Bronchial epithelial cell (primary cell): ENCODE results near the gene ZBED1. TPM values are rescaled to one million over a fixed set of nuclear protein-coding genes. Genes with fewer than 3 reads are reported as not detected.
A peak's percentile ranks its signal among the peaks of the same experiment; 100 is the strongest.
"Not testable (repeated sequence)": the region's sequence is repeated elsewhere in the genome, so short reads cannot be mapped to it uniquely, and the experiment has no call there.

ENCODE experiments used
- DNase-seq: peaks from one replicate; pipeline ENCODE4 v3.0.0-alpha.2; 2010; ENCODE audit warnings: low read depth
- FAIRE-seq: peaks from 2 replicates; lab custom pipeline; 2011; peaks lifted over from hg19 to GRCh38; lab: Jason Lieb, UNC
- H3K27me3 ChIP-seq: 2 replicates; pipeline ENCODE4 v1.5.1; 2011; ENCODE audit warnings: low read length; ENCODE audit not compliant: control insufficient read depth, insufficient read depth
- H3K36me3 ChIP-seq: 2 replicates; pipeline ENCODE4 v1.5.1; 2011; ENCODE audit warnings: low read length; ENCODE audit not compliant: control insufficient read depth, insufficient read depth
- H3K4me3 ChIP-seq: 2 replicates; pipeline ENCODE4 v1.5.1; 2011; ENCODE audit warnings: mild to moderate bottlenecking, low read depth, low read length, control low read depth
- total RNA-seq: library from RNA; depleted of rRNA; stranded (reverse); fragments of >200 nt; gene quantifications from 2 replicates; pipeline ENCODE4 v1.2.1, GENCODE V29; 2014
- TF ChIP-seq, protein P1 (sequence below): IDR thresholded peaks from 2 replicates; pipeline ENCODE4 v1.5.1; 2011; ENCODE audit warnings: mild to moderate bottlenecking, moderate library complexity, low read length, control low read depth, inconsistent platforms; ENCODE audit not compliant: insufficient read depth, severe bottlenecking

Gene ZBED1
- total RNA-seq, 1 donor from 2014 or later = 11.6 TPM

DNA sequence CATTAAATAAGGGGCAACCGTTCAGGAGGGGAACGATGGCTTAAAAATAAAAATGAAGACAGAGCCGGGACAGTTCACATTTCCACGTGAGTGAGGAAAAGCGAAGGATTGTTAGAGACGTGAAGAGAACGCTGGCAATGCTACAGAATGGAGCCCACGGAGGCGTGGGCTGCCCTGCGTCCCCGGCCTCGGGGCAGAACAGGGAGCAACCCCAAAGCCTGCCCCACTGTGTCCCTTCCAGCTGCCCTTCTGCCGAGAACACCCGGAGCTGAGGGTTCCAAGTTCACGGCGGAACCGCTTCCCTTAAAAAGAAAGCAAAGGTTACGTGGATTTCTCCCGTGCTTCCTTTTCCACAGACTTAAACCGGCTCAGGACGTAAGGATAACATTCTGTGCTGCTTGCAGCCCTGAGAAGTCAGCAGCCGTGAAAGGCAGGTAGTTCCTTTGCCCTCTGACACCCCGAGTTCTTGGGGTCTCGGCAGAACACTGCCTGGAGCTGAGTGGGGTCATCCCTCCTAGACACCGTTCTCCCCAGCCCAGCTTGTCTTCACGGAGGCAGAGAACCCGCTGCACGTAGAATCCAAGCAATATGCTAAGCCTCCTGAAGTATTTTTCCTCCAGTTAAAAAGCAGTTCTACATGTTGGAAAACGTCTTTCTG, 14.2 kb downstream of the ZBED1 start:
- TF ChIP-seq, protein P1, sequence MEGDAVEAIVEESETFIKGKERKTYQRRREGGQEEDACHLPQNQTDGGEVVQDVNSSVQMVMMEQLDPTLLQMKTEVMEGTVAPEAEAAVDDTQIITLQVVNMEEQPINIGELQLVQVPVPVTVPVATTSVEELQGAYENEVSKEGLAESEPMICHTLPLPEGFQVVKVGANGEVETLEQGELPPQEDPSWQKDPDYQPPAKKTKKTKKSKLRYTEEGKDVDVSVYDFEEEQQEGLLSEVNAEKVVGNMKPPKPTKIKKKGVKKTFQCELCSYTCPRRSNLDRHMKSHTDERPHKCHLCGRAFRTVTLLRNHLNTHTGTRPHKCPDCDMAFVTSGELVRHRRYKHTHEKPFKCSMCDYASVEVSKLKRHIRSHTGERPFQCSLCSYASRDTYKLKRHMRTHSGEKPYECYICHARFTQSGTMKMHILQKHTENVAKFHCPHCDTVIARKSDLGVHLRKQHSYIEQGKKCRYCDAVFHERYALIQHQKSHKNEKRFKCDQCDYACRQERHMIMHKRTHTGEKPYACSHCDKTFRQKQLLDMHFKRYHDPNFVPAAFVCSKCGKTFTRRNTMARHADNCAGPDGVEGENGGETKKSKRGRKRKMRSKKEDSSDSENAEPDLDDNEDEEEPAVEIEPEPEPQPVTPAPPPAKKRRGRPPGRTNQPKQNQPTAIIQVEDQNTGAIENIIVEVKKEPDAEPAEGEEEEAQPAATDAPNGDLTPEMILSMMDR = no peak
- no peak overlapping the region for H3K4me3 ChIP-seq
- peaks cover 15% of the 10 kb centered on the region for H3K36me3 ChIP-seq
- no peaks in the 10 kb centered on the region for H3K27me3 ChIP-seq
- no peak for DNase-seq
- FAIRE-seq = no peak

DNA sequence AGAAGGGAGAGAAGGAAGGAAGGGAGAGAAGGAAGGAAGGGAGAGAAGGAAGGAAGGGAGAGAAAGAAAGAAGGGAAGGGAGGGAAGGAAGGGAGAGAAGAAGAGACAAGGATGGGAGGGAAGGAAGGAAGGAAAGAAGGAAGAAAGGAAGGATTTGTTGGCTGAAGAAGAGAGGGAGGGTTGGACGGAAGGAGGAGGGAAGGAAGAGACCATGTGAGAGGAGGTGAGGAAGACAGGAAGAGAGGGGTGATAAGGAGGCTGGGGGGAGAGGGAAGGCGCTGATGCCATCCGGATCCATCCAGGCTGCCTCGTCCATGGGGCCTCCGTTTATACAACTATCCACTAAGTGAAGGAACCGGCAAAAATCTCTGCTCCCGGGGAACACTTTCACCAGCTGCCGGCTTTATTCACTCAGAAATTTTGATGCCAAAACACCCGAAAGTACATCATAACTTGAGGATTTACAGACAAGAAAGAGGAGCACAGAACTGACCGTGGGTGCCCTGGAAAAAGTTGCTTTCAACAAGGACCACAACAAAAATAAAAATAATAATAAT, 14.9 kb downstream of the ZBED1 start:
- Histone ChIP-seq H3K36me3 (peaks cover 15% of the 10 kb centered on the region), H3K27me3 (no peaks in the 10 kb centered on the region), H3K4me3 (no peak overlapping the region)
- TF ChIP-seq, protein P1 = no peak
- FAIRE-seq (no peak), DNase-seq (no peak)

DNA sequence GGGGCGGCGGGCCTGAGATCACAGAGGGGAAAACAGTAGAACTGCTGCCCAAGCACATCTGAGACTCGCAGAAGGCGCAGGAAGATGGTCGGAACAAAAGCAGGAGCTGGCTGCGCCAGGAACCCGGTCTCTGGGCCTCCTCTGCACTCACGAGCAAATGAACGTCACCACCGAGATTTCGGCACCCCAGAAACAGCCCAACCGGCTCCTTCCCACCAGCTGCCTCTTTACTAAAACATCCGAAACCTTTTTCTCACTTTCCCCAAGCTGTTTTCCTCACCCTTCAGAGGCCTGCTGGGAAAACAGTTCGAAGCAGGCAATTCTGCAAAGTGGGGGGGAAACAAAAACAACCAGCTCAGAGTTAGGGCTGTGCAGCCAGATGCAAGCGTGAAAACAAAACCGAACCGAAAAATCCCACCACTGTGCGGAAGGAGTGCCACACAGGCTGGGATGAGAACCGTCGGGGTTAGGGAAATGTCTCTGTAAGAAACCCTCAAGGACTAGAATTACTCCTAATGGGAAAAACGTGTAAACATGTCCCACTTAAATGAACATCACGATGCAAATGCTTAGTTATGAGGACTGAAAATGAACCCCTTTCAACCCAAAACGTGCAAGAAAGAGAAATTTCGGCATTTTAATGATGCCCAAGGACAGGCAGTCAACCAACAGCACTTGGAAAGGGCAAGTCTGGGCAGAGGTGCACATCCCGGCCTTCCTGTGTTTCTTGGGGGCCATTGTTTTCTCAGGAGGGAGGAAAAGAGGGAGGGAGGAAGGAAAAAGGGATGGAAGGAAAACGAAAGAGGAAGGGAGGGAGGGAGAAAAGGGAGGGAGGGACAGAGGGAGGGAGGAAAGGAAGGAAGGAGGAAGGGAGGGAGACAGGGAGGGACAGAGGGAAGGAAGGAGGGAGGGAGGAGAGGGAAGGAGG, 15.8 kb downstream of the ZBED1 start:
- TF ChIP-seq, protein P1 = no peak
- peak; percentile 30 for DNase-seq
- FAIRE-seq = peak; percentile 7
- Histone ChIP-seq H3K4me3 (no peak overlapping the region), H3K27me3 (no peaks in the 10 kb centered on the region), H3K36me3 (peaks cover 10% of the 10 kb centered on the region)

DNA sequence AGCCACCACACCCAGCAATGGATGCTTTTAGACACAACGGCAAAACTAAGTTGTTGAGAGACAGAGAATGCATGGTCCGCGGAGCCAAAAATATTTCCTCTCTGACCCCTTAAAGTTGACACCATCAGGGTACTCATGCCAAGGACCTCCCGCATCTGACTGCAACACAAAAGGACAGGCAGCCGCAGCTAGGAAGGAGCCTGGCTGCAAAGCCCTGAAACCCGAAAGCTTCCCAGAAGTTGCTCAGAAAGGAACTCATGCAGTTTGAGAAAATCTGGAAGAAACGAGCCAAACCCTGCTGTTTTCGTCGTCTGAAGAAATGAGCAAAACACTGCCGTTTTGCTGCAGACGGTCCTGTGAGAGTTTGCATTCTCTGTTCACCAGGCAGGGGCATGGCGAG, 16.5 kb downstream of the ZBED1 start:
- Histone ChIP-seq H3K4me3 (no peak overlapping the region), H3K27me3 (no peaks in the 10 kb centered on the region), H3K36me3 (peaks cover 4% of the 10 kb centered on the region)
- FAIRE-seq (no peak), DNase-seq (no peak)
- TF ChIP-seq, protein P1 = no peak

DNA sequence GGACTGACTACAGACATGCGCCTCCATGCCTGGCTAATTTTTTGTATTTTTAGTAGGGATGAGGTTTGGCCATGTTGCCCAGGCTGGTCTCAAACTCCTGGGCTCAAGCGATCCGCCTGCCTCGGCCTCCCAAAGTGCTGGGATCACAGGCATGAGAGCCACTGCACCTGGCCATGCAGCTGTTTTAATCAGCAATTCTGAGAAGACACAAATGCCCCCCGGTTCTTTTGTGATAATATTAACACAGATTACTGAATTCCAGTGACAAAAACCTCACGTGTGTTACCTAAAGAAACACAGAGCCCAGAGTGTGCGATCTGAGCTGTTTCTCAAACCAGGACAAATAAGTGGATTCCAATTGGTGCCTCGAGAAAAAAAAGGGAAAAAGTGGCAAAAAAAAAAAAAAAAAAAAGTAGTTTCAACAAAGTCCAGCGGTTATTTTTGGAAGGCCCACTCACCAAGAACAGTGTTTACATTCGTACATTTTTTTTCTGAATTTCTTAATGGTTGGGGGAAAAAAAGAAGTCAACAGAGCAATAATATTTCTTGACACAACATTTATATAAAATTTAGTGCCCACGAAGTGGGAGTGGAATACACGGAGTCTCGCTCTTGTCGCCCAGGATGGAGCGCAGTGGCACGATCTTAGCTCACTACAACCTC, 17.2 kb downstream of the ZBED1 start:
- H3K36me3 ChIP-seq = peaks cover 2% of the 10 kb centered on the region
- H3K27me3 ChIP-seq = no peaks in the 10 kb centered on the region
- no peak overlapping the region for H3K4me3 ChIP-seq
- TF ChIP-seq, protein P1 = no peak
- no peak for DNase-seq
- no peak for FAIRE-seq

DNA sequence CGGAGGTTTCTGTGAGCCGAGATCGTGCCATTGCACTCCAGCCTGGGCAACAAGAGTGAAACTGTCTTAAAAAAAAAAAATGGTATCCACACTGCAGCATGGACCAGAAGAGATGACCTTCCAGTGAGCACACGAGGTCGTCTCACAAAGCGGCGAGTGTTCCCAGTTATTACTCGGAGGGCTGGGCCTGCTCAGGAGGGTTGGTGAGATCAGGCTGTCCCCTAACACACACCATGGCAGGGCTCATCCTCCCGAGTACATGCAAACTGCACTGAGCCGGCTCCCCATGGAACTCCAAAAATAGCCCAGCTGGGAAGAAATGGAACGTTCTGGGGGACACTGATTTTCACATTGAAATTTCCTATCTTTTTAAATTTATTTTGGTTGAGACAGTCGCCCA, 19.2 kb downstream of the ZBED1 start:
- not testable (repeated sequence) for H3K36me3 ChIP-seq, DNase-seq, H3K4me3 ChIP-seq, FAIRE-seq, H3K27me3 ChIP-seq

DNA sequence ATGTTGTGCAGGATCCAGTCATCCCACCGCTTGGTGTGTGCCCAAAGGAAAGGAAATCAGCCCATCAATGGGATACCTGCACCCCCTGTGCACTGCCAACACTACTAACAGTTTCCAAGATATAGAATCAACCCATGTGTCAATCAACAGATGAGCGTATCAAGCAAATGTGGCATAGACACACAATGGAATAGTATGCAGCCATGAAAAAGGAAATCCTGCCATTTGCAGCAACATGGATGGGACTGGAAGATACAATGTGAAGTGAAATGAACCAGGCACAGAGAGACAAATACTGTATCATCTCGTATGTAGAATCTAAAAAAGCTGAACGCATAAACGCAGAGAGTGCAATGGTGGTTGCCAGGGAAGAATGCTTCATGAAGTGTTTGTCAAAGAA, 20.8 kb downstream of the ZBED1 start:
- not testable (repeated sequence) for DNase-seq, FAIRE-seq, H3K36me3 ChIP-seq, H3K4me3 ChIP-seq, H3K27me3 ChIP-seq
